ENCODE data around the gene IRF5.
"Not testable (repeated sequence)": the region's sequence is repeated elsewhere in the genome, so short reads cannot be mapped to it uniquely, and the experiment has no call there.

Gene IRF5

GRCh38 chr7:128938544-128939074, 882 bp downstream of the IRF5 start:
- DNase-seq (ENCODE audit: low spot score), result no peak

DNA sequence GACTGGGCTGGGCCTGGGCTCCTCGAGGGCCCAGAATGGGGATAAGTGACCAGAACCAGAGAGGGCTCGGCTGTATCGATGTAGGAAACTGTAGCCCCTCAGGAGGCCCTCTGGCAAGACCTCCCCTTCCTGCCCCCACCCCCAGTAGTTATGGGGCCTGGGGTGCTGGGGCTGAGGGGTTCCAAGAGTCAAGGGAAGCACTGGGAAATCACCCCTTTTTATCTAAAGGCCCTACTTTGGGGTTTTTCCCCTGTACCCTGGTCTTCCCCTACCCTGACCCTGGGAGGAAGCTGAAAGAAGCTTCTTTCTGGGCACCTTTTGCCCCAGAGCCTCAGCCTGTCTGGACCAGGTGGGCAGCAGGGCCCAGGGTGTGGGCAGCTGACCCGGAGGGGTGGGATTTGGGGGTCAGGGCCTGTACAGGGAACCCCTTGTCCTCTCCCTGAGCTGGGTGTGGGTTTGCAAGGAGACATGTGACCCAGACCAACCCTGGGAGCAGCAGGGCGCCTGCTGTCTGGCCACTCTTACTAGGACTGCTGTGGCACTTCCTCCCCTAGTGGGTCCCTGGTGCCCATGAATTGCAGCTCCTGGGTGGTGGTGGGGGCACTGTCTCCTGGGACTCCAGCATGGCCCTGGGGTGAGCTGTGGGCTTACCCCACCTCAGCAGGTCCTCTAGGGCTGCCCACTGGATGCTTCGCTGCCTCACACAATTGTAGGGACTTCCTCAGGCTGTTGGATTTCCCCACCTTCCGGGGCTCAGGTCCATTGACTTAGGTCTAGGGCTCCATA, 1.5 kb downstream of the IRF5 start:
- DNase-seq (ENCODE audit: low spot score), result no peak

- no peak for DNase-seq (ENCODE audit: low spot score)
Observed at GRCh38 chr7:128939861-128940410, 2.2 kb downstream of the IRF5 start.

DNA sequence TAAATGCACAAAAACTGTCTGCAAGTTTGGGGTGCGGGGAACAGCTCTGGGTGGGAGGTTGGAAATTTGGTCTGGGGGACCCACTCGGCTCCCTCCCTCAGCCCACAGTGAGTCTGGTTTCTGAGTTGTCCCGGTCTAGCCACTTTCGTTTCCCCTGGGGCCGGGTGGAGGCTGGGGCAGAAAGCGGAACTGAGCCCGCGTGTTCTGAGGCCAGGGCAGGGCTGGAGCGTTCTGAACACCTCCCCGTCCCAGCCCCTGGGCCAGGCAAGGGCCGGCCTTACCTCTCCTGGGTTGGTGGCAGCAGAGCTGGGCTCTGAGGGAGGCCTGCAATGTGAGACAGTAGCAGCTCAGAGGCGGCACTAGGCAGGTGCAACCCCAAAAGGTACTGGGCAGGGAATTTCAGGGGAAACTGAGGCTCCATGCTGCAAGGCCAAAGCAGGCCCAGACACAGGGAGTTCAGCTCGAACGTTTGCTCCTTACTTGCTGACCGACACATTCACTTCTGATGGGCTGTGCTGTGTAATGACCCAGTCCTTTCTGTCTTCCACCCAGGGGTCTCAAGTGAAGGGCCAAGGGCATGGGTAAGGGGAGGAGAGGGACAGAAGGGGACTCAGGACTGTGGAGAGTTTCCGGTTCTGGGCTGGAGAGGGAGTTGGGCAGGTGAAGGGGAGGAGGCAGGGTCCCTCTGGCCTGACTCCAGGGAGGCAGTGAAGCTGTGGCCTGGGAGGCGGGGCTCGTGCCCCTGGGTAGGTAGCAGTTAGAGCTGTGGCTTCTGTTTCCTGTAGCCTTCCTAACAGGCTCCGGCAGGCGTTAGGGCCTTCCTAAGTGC, 3.0 kb downstream of the IRF5 start:
- no peak for DNase-seq (ENCODE audit: low spot score)

DNA sequence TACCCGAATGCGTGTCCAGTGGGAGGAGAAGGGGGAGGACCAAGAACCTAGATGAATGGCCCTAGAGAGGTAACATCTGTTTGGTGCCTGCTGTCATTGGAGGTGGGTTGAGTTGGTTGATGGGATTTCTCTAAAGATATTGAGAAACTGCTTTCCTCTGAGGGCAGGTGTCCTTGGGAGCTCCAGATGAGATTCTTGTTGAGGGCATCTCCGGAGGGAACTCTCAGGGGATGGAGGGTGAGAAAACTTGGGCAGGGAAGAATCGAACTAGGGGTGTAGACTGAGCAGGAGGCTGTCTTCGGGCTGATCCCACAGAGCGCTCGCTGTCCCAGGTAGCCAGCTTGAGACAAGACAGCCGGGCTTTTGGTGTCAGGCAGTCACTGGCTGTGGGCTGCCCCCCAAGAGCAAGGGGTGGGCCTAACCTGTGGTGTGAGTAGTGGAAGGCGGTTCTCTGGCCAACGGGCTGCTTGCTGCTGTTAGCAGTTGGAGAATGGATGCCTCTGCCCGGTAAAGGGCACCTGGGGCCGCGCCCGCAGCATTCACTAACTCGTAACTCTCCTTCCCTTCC, 3.7 kb downstream of the IRF5 start:
- no peak for DNase-seq (ENCODE audit: low spot score)

- no peak for DNase-seq (ENCODE audit: low spot score)
Observed at GRCh38 chr7:128941946-128942526, 4.3 kb downstream of the IRF5 start.

GRCh38 chr7:128943251-128943650, 5.5 kb downstream of the IRF5 start:
- not testable (repeated sequence) for DNase-seq (ENCODE audit: low spot score)

- no peak for DNase-seq (ENCODE audit: low spot score)
Observed at GRCh38 chr7:128944487-128945236, 6.9 kb downstream of the IRF5 start.

- no peak for DNase-seq (ENCODE audit: low spot score)
Observed at GRCh38 chr7:128945668-128946366, 8.1 kb downstream of the IRF5 start.

DNA sequence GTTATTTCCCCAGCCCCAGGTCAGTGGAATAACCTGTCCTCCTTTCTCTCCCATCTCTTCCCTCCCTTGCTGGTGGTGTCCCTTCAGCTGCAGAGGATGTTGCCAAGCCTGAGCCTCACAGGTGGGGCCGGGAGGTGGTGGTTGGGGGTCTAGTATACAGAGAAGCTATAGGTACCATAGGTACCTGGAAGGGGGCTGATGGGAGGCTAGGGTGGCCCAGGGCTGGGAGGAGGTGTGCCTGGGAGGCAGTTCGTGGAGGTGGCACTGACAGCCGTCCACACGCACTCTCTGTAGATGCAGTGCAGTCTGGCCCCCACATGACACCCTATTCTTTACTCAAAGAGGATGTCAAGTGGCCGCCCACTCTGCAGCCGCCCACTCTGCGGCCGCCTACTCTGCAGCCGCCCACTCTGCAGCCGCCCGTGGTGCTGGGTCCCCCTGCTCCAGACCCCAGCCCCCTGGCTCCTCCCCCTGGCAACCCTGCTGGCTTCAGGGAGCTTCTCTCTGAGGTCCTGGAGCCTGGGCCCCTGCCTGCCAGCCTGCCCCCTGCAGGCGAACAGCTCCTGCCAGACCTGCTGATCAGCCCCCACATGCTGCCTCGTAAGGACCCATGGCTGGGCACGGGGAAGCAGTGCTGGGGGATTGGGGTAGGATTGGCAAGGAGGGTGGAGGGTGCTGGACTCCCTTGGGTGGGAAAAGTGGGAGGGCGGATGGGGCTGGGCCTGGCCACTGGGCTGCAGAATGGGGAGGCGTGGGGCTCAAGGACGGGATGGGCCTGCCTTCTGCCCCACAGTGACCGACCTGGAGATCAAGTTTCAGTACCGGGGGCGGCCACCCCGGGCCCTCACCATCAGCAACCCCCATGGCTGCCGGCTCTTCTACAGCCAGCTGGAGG, 9.5 kb downstream of the IRF5 start:
- DNase-seq (ENCODE audit: low spot score), result no peak

- DNase-seq (ENCODE audit: low spot score), result no peak
Observed at GRCh38 chr7:128947854-128948253, 10.1 kb downstream of the IRF5 start.

- DNase-seq (ENCODE audit: low spot score), result no peak
Observed at GRCh38 chr7:128948312-128948973, 10.7 kb downstream of the IRF5 start.

- no peak for DNase-seq (ENCODE audit: low spot score)
Observed at GRCh38 chr7:128948976-128949760, 11.4 kb downstream of the IRF5 start.

DNA sequence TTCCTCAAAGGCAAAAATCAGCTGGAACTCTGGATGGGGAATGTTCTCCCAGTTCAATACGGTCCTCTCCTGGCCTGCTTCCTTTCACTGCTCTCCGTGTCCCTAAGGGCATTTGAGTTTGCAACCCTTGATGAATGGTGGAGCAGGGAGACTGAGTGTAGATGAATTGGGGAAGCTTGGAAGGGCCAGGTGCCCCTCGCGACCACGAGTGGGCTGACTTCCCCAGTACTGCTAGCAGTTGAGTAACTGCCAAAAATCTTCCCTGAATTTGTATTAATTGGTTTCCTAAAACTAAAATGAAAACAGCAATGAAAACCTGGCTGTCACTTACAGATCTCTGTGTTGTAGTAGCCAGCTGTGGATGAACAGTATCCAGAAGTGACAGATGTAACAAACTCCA, 13.6 kb downstream of the IRF5 start:
- no peak for DNase-seq (ENCODE audit: low spot score)

GRCh38 chr7:128954150-128954549, 16.4 kb downstream of the IRF5 start:
- no peak for DNase-seq (ENCODE audit: low spot score)

DNA sequence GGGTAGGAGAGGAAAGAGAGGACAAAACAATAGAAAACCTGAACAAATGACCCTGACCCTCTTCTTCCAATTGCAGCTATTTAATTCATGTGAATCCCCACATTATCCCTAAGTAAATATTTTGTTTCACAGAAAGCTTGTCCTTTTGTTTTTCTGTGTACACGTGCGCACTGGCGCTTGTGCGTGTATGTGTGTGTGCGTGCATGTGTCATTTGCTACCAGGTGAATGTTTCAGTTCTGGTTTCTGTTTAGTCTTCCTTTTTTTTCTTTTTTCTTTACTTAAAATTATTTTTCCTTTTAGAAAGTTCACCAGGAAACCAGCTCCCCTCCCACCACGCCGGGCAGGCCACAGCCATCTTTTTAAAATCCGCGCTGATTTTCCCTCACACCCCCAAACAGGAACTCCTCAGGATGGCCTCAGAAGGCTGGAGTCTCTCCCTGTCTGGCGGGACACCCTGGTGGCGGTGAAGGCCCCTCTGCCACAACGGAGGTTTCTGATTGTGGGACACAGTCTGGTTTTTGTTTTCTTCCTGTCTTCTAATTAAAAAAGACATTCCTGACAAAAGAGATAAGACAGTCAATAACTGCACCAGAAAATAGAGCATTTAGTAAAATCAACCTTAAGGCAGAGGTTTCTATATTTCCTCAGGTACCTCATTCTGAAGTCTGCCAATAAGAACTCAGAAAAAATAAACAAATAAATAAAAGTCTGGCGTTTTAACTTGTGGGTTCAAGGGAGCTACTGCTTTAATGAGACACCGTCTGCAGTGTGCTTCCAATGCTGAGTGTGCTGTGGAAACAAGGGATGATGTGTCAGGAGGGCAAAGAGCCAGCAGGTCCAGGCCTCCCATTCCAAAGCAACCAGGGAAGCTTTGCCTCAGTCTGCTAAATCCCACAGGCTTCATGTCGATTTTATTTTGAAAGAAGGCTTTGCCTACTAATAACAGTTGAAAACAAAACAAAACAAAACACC, 17.4 kb downstream of the IRF5 start:
- no peak for DNase-seq (ENCODE audit: low spot score)

DNA sequence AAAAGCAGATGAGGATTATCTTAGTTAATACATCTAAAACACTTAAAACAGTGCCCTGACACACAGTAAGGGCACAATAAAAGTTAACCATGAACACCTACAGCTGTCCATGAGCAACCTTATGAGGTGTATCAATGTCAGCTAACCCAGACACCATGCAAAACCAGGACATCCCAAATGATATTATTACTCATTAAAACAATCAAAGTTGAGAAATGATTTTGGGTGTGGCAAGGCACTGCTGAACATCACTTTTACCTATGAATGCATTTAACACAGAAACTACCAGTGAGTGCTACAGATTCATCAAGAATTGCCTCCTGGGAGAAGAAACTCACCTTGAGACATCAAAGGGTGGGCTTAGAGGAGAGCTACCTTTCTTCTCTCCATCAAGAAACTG, 18.3 kb downstream of the IRF5 start:
- no peak for DNase-seq (ENCODE audit: low spot score)

All from left forelimb (tissue), 1 donor.